HepG2 (cell line): ENCODE measurements around the gene NEU1. TPM values are rescaled to one million over a fixed set of nuclear protein-coding genes. Genes with fewer than 3 reads are reported as not detected.

Source experiments
- DMAP1 ChIP-seq: IDR thresholded peaks from 2 replicates; pipeline ENCODE4 v1.6.1; 2016
- ETV6 ChIP-seq: sonication (generic); formaldehyde crosslinking; conservative IDR thresholded peaks from 2 replicates; pipeline ENCODE4 v1.4.0; 2020; ENCODE audit warnings: missing genetic modification reagents
- GZF1 ChIP-seq: sonication (generic); formaldehyde crosslinking; IDR thresholded peaks from 2 replicates; pipeline ENCODE4 v1.5.1; 2020; ENCODE audit warnings: mild to moderate bottlenecking, missing genetic modification reagents
- HOXA7 ChIP-seq: sonication (generic); formaldehyde crosslinking; IDR thresholded peaks from 2 replicates; pipeline ENCODE4 v1.8.1; 2022; ENCODE audit warnings: mild to moderate bottlenecking, missing genetic modification reagents, moderate library complexity
- LCORL ChIP-seq, 2 experiments: fragments of 450-650 bp in 1 of 2; sonication (generic) in 1 of 2; formaldehyde crosslinking in 1 of 2; IDR thresholded peaks; 2 replicates each; pipeline versions ENCODE4 v1.5.0 to v1.6.1; 2017 to 2020; ENCODE audit warnings: antibody characterized with exemption in 1 of 2, missing genetic modification reagents in 1 of 2
- MAFF ChIP-seq: IDR thresholded peaks from 2 replicates; pipeline ENCODE4 v1.6.1; 2011; ENCODE audit warnings: low read depth, low read length, improper control_type of control experiment
- MBNL3 ChIP-seq: fragments of 250-450 bp; sonication (Bioruptor Pico); conservative IDR thresholded peaks from 2 replicates; pipeline ENCODE4 v1.8.0; 2022; ENCODE audit warnings: mild to moderate bottlenecking, inconsistent platforms
- NFATC3 ChIP-seq: sonication (generic); formaldehyde crosslinking; IDR thresholded peaks from 2 replicates; pipeline ENCODE4 v1.5.1; 2020; ENCODE audit warnings: mild to moderate bottlenecking, missing genetic modification reagents
- NRL ChIP-seq: sonication (generic); formaldehyde crosslinking; IDR thresholded peaks from 2 replicates; pipeline ENCODE4 v1.5.0; 2020; ENCODE audit warnings: missing genetic modification reagents, mild to moderate bottlenecking, moderate library complexity, borderline replicate concordance
- PAF1 ChIP-seq: IDR thresholded peaks from 2 replicates; pipeline ENCODE4 v1.6.1; 2016; ENCODE audit warnings: missing genetic modification reagents, missing compliant biosample characterization
- PHF5A ChIP-seq: IDR thresholded peaks from one replicate; pipeline ENCODE4 v1.6.1; 2018; ENCODE audit warnings: low read depth, missing genetic modification reagents; ENCODE audit not compliant: unreplicated experiment
- XRCC5 ChIP-seq: fragments of 200-400 bp; formaldehyde crosslinking; optimal IDR thresholded peaks from 2 replicates; pipeline ENCODE3; 2017; ENCODE audit warnings: mild to moderate bottlenecking, low read length
- ZBTB42 ChIP-seq: sonication (generic); formaldehyde crosslinking; IDR thresholded peaks from 2 replicates; pipeline ENCODE4 v1.5.0; 2020; ENCODE audit warnings: mild to moderate bottlenecking, missing genetic modification reagents
- ZNF230 ChIP-seq: sonication (generic); formaldehyde crosslinking; IDR thresholded peaks from 2 replicates; pipeline ENCODE4 v1.4.0; 2020; ENCODE audit warnings: mild to moderate bottlenecking, missing genetic modification reagents
- ZNF24 ChIP-seq: fragments of 450-650 bp; IDR thresholded peaks from 2 replicates; pipeline ENCODE4 v1.6.1; 2017; ENCODE audit warnings: antibody characterized with exemption, mild to moderate bottlenecking
- ZNF672 ChIP-seq: sonication (generic); formaldehyde crosslinking; IDR thresholded peaks from 2 replicates; pipeline ENCODE4 v1.8.1; 2022; ENCODE audit warnings: missing genetic modification reagents
- polyA plus RNA-seq, 8 experiments: library from polyadenylated mRNA; depleted of rRNA in 3 of 8; stranded (reverse) in 7 of 8; unstranded in 1 of 8; fragments of >200 nt; fragmentation: Illumina TruSeq in 4 of 8; extraction: Trizol in 4 of 8; gene quantifications; 2 replicates each; pipeline versions ENCODE4 v1.2.1 to v1.2.3, GENCODE V29; 2011 to 2016; ENCODE audit warnings: low read depth in 4 of 8, missing spikeins in 1 of 8, mixed read lengths in 1 of 8; ENCODE audit not compliant: insufficient read depth in 1 of 8
- total RNA-seq, 5 experiments: library from RNA; depleted of rRNA; stranded (reverse); fragments of >200 nt; fragmentation: Illumina TruSeq; extraction: Trizol; gene quantifications; 2 replicates each; pipeline ENCODE4 v1.2.3, GENCODE V29; 2016; ENCODE audit warnings: low read depth in 1 of 5
- TF ChIP-seq, protein P1 (sequence below): sonication (generic); formaldehyde crosslinking; IDR thresholded peaks from 2 replicates; pipeline ENCODE4 v1.5.1; 2020; ENCODE audit warnings: missing genetic modification reagents, mild to moderate bottlenecking, borderline replicate concordance
- TF ChIP-seq, protein P2 (sequence below): sonication (generic); formaldehyde crosslinking; IDR thresholded peaks from 2 replicates; pipeline ENCODE4 v1.4.0; 2020; ENCODE audit warnings: missing genetic modification reagents, mild to moderate bottlenecking, borderline replicate concordance
- TF ChIP-seq, protein P3 (sequence below): sonication (generic); formaldehyde crosslinking; IDR thresholded peaks from 2 replicates; pipeline ENCODE4 v1.4.0; 2020; ENCODE audit warnings: mild to moderate bottlenecking, missing genetic modification reagents
- TF ChIP-seq, protein P4 (sequence below): sonication (generic); formaldehyde crosslinking; IDR thresholded peaks from 2 replicates; pipeline ENCODE4 v1.4.0; 2020; ENCODE audit warnings: missing genetic modification reagents, borderline replicate concordance

Gene NEU1
- total and polyA plus RNA-seq, 2 of the 13 experiments (the other 11 are each of a cell fraction or from before 2014, with no cell fraction given), result 215 to 297 TPM

DNA sequence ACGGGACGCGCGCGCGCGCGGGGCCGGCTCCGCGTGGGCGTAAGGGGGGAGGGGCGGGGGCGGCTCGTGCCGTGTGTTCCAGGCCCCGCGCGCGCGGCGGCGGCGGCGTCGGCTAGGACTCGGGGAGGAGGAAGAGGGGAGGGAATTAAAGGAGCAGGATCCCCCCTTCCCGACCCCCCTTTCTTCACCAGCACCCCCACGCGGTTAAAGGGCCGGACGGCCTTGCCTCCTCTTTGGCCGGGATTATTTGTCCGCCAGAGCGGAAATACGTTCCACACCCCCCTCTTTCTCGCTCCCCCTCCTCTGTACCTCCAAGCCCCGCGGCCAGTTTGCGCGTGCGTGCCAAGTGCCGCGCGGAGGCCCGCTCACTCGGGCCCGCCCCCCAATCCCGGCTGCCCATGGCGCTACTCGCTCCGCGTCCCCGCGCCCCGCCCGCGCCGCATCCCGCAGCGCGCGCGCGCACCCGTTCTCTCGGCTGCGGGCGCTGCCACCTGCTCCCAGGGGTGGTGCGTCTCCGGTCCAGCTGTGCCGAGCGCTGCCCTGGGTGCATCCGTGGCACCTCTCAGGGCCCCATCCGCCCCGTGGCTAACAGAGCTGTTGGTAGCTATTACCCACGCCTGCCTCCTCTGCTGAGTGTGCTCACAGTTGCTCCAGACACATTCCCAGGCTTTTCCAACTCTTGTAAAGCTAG, 39.5 kb upstream of the NEU1 start, which contains the start of gene ZBTB12 (continued):
- TF ChIP-seq, protein P1, sequence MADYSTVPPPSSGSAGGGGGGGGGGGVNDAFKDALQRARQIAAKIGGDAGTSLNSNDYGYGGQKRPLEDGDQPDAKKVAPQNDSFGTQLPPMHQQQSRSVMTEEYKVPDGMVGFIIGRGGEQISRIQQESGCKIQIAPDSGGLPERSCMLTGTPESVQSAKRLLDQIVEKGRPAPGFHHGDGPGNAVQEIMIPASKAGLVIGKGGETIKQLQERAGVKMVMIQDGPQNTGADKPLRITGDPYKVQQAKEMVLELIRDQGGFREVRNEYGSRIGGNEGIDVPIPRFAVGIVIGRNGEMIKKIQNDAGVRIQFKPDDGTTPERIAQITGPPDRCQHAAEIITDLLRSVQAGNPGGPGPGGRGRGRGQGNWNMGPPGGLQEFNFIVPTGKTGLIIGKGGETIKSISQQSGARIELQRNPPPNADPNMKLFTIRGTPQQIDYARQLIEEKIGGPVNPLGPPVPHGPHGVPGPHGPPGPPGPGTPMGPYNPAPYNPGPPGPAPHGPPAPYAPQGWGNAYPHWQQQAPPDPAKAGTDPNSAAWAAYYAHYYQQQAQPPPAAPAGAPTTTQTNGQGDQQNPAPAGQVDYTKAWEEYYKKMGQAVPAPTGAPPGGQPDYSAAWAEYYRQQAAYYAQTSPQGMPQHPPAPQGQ (CRISPR knock-in tag), result no peak
- TF ChIP-seq HOXA7 (CRISPR knock-in tag) (no peak), PAF1 (CRISPR knock-in tag) (no peak), ZNF672 (CRISPR knock-in tag) (peak; percentile 80), MBNL3 (CRISPR knock-in tag) (no peak), ETV6 (CRISPR knock-in tag) (no peak), LCORL (IDR thresholded peaks at IDR 0.05) (no peak), LCORL (CRISPR knock-in tag; IDR thresholded peaks at IDR 0.05) (peak; percentile 75; the same call in 1 of the 2 replicates), PHF5A (no peak), ZNF24 (no peak), XRCC5 (peak; percentile 81), GZF1 (no peak), ZNF230 (CRISPR knock-in tag) (no peak), MAFF (no peak), ZBTB42 (CRISPR knock-in tag) (peak; percentile 59; the same call in 1 of the 2 replicates), NRL (CRISPR knock-in tag) (no peak), DMAP1 (CRISPR knock-in tag) (peak; percentile 80), NFATC3 (no peak)
- TF ChIP-seq, protein P2, sequence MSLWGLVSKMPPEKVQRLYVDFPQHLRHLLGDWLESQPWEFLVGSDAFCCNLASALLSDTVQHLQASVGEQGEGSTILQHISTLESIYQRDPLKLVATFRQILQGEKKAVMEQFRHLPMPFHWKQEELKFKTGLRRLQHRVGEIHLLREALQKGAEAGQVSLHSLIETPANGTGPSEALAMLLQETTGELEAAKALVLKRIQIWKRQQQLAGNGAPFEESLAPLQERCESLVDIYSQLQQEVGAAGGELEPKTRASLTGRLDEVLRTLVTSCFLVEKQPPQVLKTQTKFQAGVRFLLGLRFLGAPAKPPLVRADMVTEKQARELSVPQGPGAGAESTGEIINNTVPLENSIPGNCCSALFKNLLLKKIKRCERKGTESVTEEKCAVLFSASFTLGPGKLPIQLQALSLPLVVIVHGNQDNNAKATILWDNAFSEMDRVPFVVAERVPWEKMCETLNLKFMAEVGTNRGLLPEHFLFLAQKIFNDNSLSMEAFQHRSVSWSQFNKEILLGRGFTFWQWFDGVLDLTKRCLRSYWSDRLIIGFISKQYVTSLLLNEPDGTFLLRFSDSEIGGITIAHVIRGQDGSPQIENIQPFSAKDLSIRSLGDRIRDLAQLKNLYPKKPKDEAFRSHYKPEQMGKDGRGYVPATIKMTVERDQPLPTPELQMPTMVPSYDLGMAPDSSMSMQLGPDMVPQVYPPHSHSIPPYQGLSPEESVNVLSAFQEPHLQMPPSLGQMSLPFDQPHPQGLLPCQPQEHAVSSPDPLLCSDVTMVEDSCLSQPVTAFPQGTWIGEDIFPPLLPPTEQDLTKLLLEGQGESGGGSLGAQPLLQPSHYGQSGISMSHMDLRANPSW (CRISPR knock-in tag), result no peak
- TF ChIP-seq, protein P3, sequence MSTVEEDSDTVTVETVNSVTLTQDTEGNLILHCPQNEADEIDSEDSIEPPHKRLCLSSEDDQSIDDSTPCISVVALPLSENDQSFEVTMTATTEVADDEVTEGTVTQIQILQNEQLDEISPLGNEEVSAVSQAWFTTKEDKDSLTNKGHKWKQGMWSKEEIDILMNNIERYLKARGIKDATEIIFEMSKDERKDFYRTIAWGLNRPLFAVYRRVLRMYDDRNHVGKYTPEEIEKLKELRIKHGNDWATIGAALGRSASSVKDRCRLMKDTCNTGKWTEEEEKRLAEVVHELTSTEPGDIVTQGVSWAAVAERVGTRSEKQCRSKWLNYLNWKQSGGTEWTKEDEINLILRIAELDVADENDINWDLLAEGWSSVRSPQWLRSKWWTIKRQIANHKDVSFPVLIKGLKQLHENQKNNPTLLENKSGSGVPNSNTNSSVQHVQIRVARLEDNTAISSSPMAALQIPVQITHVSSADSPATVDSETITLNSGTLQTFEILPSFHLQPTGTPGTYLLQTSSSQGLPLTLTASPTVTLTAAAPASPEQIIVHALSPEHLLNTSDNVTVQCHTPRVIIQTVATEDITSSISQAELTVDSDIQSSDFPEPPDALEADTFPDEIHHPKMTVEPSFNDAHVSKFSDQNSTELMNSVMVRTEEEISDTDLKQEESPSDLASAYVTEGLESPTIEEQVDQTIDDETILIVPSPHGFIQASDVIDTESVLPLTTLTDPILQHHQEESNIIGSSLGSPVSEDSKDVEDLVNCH, result no peak
- TF ChIP-seq, protein P4, sequence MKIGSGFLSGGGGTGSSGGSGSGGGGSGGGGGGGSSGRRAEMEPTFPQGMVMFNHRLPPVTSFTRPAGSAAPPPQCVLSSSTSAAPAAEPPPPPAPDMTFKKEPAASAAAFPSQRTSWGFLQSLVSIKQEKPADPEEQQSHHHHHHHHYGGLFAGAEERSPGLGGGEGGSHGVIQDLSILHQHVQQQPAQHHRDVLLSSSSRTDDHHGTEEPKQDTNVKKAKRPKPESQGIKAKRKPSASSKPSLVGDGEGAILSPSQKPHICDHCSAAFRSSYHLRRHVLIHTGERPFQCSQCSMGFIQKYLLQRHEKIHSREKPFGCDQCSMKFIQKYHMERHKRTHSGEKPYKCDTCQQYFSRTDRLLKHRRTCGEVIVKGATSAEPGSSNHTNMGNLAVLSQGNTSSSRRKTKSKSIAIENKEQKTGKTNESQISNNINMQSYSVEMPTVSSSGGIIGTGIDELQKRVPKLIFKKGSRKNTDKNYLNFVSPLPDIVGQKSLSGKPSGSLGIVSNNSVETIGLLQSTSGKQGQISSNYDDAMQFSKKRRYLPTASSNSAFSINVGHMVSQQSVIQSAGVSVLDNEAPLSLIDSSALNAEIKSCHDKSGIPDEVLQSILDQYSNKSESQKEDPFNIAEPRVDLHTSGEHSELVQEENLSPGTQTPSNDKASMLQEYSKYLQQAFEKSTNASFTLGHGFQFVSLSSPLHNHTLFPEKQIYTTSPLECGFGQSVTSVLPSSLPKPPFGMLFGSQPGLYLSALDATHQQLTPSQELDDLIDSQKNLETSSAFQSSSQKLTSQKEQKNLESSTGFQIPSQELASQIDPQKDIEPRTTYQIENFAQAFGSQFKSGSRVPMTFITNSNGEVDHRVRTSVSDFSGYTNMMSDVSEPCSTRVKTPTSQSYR, result peak; percentile 72; the same call in 1 of the 2 replicates
